ENCODE data around the gene CPNE8.
"Not testable (repeated sequence)": the region's sequence is repeated elsewhere in the genome, so short reads cannot be mapped to it uniquely, and the experiment has no call there.

CPNE8 gene

GRCh38 chr12:38823314-38823713 lies 82.1 kb downstream of the CPNE8 start:
- DNase-seq, result no peak

- no peak for DNase-seq
Observed at GRCh38 chr12:38817942-38818341, 87.4 kb downstream of the CPNE8 start.

DNA sequence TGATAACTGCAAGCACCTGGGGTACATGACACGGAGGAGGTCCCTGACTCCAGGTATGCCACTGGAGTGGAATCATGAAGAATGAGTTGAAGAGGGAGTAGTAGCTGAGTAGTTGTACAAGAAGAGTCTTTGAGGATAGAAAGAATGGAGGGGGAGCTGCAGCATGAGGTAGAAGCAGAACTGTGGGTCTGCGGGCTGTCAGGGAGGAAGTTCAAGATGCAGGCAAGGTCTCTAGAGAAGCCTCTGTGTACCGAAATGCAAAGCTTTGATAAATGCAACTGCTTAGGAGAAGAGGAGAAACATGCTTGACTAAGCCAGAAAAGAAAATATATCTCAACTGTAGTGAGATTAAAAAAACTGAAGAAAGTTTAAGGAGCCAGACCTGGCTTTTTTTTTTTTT lies 91.5 kb downstream of the CPNE8 start:
- no peak for DNase-seq

- DNase-seq, result no peak
Observed at GRCh38 chr12:38811814-38812356, 93.5 kb downstream of the CPNE8 start.

- DNase-seq, result no peak
Observed at GRCh38 chr12:38809832-38810231, 95.6 kb downstream of the CPNE8 start.

GRCh38 chr12:38788106-38788505 lies 117.3 kb downstream of the CPNE8 start:
- no peak for DNase-seq

DNA sequence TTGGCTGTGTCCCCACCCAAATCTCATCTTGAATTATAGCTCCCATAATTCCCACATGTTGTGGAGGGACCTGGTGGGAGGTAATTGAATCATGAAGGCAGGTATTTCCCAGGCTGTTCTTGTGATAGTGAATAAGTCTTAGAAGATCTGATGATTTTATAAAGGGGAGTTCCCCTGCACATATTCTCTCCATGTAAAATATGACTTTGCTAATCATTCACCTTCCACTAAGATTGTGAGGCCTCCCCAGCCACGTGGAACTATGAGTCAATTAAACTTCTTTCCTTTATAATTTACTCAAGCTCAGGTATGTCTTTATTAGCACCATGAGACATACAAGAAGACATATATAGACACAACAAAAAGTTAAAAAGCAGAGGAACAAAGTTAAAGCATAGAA lies 120.0 kb downstream of the CPNE8 start:
- DNase-seq, result no peak

DNA sequence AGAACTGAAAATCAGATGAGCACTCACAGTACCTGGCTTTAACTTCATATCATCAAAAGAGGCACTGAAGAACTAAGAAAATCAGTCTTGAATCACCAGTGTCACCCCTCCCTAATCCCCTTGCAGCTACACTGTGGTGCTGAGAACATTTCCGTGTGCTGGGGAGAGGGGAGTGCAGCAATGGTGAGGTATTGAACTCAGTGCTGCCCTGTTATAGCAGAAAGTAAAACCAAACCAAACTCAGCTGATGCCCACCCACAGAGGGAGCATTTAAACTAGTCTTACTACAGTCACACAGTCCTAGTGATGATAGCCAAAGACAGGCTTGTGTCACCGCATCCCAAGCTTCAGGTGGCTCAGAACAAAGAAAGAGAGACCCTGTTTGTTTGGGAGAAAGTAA lies 122.1 kb downstream of the CPNE8 start:
- no peak for DNase-seq

DNA sequence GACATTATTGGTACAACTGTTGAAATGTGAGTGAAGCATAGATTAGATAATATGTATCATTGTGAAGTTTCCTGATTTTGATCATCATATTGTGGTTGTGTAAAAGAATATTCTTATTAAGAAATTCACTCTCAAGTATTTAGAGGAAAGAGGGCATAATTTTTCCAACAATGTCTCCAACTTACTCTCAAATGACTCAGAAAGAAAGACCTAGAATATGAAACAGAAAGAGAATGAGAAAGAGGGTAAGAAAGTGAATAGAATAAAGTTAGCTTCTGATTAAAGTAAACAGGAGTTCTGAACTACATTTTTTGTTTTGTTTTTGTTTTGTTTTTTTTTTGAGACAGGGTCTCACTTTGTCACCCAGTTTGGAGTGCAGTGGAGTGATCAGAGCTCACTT lies 123.0 kb downstream of the CPNE8 start:
- DNase-seq, result no peak

GRCh38 chr12:38776647-38777046 lies 128.7 kb downstream of the CPNE8 start:
- DNase-seq, result no peak

DNA sequence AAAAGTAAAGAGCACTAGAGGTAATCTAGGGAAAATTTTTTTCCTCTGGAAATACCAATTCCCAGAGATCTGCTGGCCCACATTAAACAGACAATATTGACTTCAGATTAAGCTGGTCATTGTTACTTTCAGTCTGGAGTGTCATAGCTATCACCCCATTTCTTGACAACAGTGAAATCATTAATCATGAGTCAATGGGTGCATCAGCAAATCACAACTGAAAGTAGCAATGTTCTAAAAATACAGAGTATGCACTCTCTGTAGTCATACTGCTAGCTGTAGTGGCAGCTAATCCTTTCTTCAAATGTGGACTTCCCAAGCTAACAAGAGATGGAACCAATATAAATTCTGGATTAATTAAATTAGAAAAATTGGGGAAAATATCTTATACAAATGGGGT lies 129.9 kb downstream of the CPNE8 start:
- no peak for DNase-seq

DNA sequence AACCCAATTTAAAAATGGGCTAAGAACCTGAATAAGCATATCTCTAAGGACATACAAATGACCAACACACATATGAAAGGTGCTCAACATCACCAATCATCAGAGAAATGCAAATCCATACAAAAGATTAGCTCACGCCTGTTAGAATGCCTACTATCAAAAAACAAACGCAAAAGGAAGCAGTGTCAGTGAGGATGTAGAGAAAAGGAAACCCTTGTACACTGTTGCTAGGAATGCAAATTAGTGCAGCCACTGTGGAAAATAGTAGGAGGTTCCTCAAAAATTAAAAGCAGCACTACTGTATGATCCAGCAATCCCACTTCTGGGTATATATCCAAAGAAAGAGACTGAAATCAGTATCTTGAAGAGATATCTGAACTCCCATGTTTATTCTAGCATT lies 133.0 kb downstream of the CPNE8 start:
- DNase-seq, result no peak

GRCh38 chr12:38771871-38772270 lies 133.5 kb downstream of the CPNE8 start:
- DNase-seq, result no peak

- no peak for DNase-seq
Observed at GRCh38 chr12:38761636-38762342, 143.6 kb downstream of the CPNE8 start.

DNA sequence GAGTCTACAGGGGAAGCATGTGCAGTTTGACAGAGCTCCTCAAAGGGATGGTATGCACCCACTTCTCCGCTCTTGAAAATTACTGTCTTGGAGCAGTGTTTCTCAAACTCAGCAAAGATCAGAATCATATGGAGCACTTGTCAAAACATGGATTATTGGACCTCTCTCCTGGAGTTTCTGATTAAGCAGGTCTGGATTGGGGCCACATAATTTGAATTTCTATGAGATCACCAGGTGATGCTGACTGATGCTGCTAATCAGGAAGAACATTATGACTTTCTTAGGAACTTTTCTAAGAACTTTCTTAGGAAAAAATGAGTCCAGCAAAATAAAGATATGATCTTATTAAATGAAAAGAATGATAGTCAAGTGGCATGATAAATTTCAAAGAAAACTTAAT lies 144.3 kb downstream of the CPNE8 start:
- no peak for DNase-seq

- DNase-seq, result no peak
Observed at GRCh38 chr12:38759621-38760020, 145.8 kb downstream of the CPNE8 start.

GRCh38 chr12:38746744-38747143 lies 158.6 kb downstream of the CPNE8 start:
- DNase-seq, result no peak

- DNase-seq, result no peak
Observed at GRCh38 chr12:38745601-38746000, 159.8 kb downstream of the CPNE8 start.

GRCh38 chr12:38744041-38744440 lies 161.3 kb downstream of the CPNE8 start:
- no peak for DNase-seq

DNA sequence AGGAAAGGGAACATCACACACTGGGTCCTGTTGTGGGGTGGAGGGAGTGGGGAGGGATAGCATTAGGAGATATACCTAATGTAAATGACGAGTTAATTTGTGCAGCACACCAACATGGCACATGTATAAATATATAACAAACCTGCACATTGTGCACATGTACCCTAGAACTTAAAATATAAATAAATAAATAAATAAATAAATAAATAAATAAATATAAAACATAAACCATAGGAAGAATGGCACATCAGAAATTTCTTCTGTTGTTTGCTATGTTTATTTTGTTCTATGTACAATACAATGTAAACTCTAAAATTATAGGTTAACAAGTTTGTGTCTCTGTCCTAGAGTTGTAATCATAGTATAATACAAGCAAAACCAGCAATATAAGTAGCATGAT lies 162.9 kb downstream of the CPNE8 start:
- DNase-seq, result not testable (repeated sequence)

- no peak for DNase-seq
Observed at GRCh38 chr12:38736821-38737220, 168.6 kb downstream of the CPNE8 start.

GRCh38 chr12:38732761-38733160 lies 172.6 kb downstream of the CPNE8 start:
- DNase-seq, result no peak

GRCh38 chr12:38728894-38729293 lies 176.5 kb downstream of the CPNE8 start:
- no peak for DNase-seq

- DNase-seq, result no peak
Observed at GRCh38 chr12:38721611-38722252, 183.7 kb downstream of the CPNE8 start.

DNA sequence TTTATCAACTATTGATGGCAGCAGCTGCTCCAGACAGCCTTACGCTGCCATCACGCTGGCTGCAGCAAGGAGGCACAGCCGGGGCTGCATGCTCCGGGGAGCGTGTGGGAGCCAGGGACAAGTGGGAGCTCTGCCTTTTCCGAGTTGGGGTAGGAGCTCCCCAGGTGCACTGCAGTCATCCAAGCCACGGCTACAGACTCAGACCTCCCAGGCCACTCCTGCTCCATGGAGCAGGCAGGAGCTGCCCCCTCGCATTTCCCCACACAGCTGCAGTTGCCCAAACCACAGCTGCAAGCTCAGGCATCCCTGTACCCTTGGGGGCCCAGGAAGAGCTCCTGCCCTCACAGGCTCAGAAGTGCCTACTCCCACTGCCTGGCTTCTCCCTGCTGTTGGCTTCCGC lies 184.7 kb downstream of the CPNE8 start:
- no peak for DNase-seq

All from NCI-H1105 treated with DMSO at 0.1 percent for 48 hours (cell line).